ENCODE data around the gene FOXA2.

FOXA2 gene

GRCh38 chr20:22585786-22586493 is 1.6 kb upstream of the FOXA2 start:
- TF ChIP-seq CTCF (IDR thresholded peaks at IDR 0.05; ENCODE audit: control extremely low read depth, extremely low read depth, low read depth, missing control alignments): no peak
- ChIA-PET CTCF (interaction anchor here (0.7 to 2.3 kb wide), 8 partner anchors 10 to 252 kb away, joined by 3 to 31 read pairs (median 8); no protein-coding TSS in a partner anchor), POLR2A (no interaction called here)
- DNase-seq (ENCODE audit: extremely low spot score): no peak

- TF ChIP-seq CTCF (IDR thresholded peaks at IDR 0.05; ENCODE audit: control extremely low read depth, extremely low read depth, low read depth, missing control alignments): no peak
- no peak for DNase-seq (ENCODE audit: extremely low spot score)
- ChIA-PET POLR2A (no interaction called here), CTCF (interaction anchor here (2.3 kb wide), 1 partner anchor 245 kb away, joined by 31 read pairs; no protein-coding TSS in a partner anchor)
Observed at GRCh38 chr20:22584922-22585785, 782 bp upstream of the FOXA2 start.

DNA sequence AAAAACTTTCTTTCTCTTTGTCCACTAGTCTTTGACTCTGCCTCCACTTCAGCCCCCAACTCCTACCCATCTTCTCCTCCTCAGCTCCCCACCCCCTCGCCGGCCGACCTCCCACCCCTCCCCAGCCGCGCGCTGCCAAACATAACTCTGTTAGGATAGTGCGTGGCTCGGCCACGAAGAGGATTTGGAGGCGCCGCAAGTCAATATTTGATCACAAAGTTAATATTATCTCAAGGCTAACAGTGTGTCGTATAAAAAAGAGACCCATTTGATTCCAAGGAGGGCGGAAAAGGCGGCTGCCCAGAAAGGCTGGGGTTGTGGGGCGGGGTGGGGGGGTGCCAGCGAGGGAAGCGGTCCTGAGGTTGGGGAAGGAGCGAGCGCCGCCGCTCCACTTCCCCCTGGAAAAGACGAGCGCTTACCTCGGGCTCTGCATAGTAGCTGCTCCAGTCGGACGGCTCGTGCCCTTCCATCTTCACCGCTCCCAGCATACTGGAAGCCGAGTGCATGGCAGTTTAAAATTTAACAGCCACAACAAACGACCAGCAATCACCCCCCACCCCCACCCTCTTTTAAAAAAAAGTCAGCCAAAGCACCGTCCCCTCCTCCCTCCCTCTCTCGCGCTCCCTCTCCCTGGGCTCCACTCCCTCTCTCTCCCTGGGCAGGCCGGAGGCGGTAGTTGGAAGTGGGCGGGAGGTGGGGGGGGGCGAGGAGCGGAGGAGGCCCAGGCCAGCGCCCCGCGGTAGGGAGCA is 425 bp downstream of the FOXA2 start:
- ChIA-PET POLR2A (no interaction called here), CTCF (no interaction called here)
- no peak for DNase-seq (ENCODE audit: extremely low spot score)
- TF ChIP-seq CTCF (IDR thresholded peaks at IDR 0.05; ENCODE audit: control extremely low read depth, extremely low read depth, low read depth, missing control alignments): no peak

DNA sequence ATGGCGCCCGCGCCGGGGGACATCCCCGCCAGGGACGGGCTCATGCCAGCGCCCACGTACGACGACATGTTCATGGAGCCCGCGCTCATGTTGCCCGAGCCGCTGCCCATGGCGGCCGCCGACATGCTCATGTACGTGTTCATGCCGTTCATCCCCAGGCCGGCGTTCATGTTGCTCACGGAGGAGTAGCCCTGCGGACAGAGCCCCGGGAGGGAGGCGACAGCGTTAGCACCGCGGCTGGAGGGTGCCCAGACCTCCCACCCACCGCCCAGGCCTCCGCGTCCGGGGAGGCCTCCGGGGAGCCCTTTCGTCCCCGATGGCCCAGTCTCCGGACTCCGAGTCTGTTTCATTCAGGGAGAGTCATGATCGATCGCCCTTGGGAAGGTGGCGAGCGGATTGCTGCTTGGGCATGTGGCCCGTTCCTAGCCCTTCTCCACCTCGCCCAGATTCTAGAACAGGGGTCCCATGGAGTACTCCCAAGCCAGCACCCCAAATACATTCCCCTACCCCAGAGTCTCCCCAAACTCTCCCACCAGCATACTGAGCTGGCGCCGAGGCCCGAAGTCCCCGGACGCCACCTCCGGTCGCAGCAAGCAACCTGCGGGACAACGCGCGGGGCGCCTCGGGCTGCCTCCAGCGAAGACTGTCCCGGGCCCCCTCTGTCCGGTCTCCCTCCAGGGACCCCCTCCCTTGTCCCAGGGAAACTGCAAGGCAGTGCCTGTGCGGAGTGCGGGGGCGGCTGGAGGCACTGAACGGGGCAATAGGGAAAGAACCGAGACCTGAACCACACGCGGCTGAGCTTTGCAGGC is 1.2 kb downstream of the FOXA2 start:
- no peak for TF ChIP-seq CTCF (IDR thresholded peaks at IDR 0.05; ENCODE audit: control extremely low read depth, extremely low read depth, low read depth, missing control alignments)
- ChIA-PET POLR2A (no interaction called here), CTCF (no interaction called here)
- DNase-seq (ENCODE audit: extremely low spot score): no peak

DNA sequence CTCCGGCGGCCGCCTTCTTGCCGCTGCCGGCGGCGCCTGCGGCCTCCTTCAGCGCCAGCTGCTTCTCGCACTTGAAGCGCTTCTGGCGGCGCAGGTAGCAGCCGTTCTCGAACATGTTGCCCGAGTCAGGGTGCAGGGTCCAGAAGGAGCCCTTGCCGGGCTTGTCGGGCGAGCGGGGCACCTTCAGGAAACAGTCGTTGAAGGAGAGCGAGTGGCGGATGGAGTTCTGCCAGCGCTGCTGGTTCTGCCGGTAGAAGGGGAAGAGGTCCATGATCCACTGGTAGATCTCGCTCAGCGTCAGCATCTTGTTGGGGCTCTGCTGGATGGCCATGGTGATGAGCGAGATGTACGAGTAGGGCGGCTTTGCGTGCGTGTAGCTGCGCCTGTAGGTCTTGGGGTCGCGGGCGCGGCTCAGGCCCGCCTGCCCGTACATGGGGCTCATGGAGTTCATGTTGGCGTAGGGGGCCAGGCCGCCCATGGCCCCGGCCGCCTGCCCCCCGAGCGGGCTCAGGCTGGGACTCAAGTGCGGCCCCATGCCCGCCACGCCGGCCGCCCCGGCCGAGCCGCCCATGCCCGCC is 1.9 kb downstream of the FOXA2 start:
- no peak for DNase-seq (ENCODE audit: extremely low spot score)
- TF ChIP-seq CTCF (IDR thresholded peaks at IDR 0.05; ENCODE audit: control extremely low read depth, extremely low read depth, low read depth, missing control alignments): no peak
- POLR2A ChIA-PET: no interaction called here
- CTCF ChIA-PET: no interaction called here

Data from GM10248 (cell line).